ENCODE data around the gene ZMIZ1.
"Not testable (repeated sequence)": the region's sequence is repeated elsewhere in the genome, so short reads cannot be mapped to it uniquely, and the experiment has no call there.

The ZMIZ1 gene

DNA sequence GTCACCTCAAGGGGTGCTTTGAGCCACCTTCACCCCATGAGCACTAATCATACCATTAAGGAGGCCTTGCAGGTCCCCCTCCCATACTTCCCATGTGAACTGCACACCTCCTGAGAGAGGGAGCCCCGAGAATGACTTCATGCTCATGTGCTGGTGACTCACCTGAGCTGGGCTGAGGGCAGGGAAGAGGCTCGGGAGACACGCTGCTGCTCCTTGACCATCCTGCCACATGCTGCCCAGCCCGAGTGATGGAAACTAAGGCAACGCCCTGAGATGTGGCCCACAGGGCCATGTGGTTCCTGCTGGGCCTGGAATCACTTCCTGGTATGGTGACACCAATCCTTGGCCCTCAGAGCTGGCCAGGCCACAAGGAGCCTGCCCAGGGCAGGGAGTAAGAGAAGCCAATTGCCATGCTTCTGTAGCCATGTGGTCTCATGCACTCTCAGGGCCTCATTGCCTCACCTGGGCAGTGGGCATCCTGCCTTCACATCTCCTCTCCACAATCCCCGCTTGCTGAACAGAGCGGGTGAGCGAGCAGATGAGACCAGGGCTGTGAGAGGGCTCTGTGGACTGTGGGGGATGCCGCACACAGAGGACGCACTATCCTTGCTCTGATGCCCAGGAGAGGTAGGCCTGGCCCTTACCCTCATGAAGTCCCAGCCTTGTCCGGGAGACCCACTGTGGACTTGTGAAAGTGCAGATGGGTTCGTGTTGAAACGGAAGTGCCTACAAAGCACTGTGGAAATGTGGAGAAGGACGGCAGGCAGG, 260.2 kb downstream of the ZMIZ1 start:
- Histone ChIP-seq H3K27me3 (ENCODE audit: insufficient read depth, insufficient read length) (peaks cover 28% of the 10 kb centered on the region), H3K36me3 (ENCODE audit: insufficient read depth, insufficient read length, low read length) (no peaks in the 10 kb centered on the region), H3K4me1 (ENCODE audit: insufficient read depth, insufficient read length) (no peaks in the 10 kb centered on the region), H3K4me3 (ENCODE audit: insufficient read length, low read depth) (no peak overlapping the region), H3K9me3 (ENCODE audit: insufficient read depth, low read length) (no peaks in the 10 kb centered on the region), H3K9ac (ENCODE audit: insufficient read length, low read depth) (no peak overlapping the region)
- TF ChIP-seq YY1 (IDR thresholded peaks at IDR 0.05; ENCODE audit: insufficient read depth, insufficient read length): no peak
- no peak for TF ChIP-seq ZNF274 (IDR thresholded peaks at IDR 0.05; ENCODE audit: low read depth, low read length)
- no peak for TF ChIP-seq SUZ12 (IDR thresholded peaks at IDR 0.05; ENCODE audit: extremely low read depth, insufficient read depth, insufficient read length)
- DNase-seq (ENCODE audit: low read depth, low spot score): no peak

DNA sequence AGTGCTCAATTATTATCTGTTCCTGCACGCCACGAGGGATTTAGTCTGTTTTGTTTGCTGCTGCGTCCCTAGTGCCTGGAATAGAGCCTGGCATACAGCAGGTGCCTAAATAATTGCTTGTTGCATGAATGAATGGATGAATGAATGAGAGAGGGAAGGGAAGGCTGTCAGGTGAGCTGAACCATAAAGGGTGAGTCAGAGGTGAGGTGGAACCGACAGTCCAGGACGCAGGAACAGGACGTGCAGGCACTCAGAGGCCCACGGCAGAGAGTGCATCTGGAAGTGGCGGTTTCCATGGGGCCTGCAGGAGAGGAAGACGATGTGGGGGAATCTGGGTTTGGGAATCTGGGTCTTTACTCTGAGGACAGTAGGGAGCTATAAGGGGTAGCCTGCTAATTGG, 260.8 kb downstream of the ZMIZ1 start:
- peaks cover 29% of the 10 kb centered on the region for H3K27me3 ChIP-seq (ENCODE audit: insufficient read depth, insufficient read length)
- no peak overlapping the region for H3K4me3 ChIP-seq (ENCODE audit: insufficient read length, low read depth)
- no peaks in the 10 kb centered on the region for H3K36me3 ChIP-seq (ENCODE audit: insufficient read depth, insufficient read length, low read length)
- no peak for DNase-seq (ENCODE audit: low read depth, low spot score)
- H3K9ac ChIP-seq (ENCODE audit: insufficient read length, low read depth): no peak overlapping the region
- TF ChIP-seq YY1 (IDR thresholded peaks at IDR 0.05; ENCODE audit: insufficient read depth, insufficient read length) (no peak), SUZ12 (IDR thresholded peaks at IDR 0.05; ENCODE audit: extremely low read depth, insufficient read depth, insufficient read length) (no peak), ZNF274 (IDR thresholded peaks at IDR 0.05; ENCODE audit: low read depth, low read length) (no peak)
- H3K9me3 ChIP-seq (ENCODE audit: insufficient read depth, low read length): no peaks in the 10 kb centered on the region
- H3K4me1 ChIP-seq (ENCODE audit: insufficient read depth, insufficient read length): no peaks in the 10 kb centered on the region

DNA sequence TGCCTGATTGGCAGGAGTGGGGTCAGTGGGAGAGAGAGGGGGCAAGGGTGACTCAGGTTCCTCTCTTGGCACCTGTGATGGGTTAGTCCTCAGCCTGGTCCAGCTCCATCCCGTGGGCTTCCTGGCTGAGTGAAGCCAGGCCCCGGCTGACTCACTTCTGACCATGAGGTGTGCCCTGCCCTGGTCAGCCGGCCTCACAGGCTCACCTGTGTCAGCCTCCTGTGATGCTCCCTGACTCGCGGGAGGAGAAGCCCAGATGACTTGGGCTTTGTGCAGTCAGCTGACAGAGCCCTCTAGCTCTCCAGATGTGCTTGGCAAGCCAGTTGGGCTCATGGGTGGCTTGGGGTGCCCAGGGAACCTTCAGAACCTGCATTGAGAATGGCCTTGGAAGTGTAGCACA, 262.5 kb downstream of the ZMIZ1 start:
- no peak for DNase-seq (ENCODE audit: low read depth, low spot score)
- Histone ChIP-seq H3K4me1 (ENCODE audit: insufficient read depth, insufficient read length) (peaks cover 6% of the 10 kb centered on the region), H3K9me3 (ENCODE audit: insufficient read depth, low read length) (no peaks in the 10 kb centered on the region), H3K36me3 (ENCODE audit: insufficient read depth, insufficient read length, low read length) (no peaks in the 10 kb centered on the region), H3K9ac (ENCODE audit: insufficient read length, low read depth) (no peak overlapping the region), H3K27me3 (ENCODE audit: insufficient read depth, insufficient read length) (peaks cover 31% of the 10 kb centered on the region), H3K4me3 (ENCODE audit: insufficient read length, low read depth) (no peak overlapping the region)
- no peak for TF ChIP-seq SUZ12 (IDR thresholded peaks at IDR 0.05; ENCODE audit: extremely low read depth, insufficient read depth, insufficient read length)
- no peak for TF ChIP-seq ZNF274 (IDR thresholded peaks at IDR 0.05; ENCODE audit: low read depth, low read length)
- no peak for TF ChIP-seq YY1 (IDR thresholded peaks at IDR 0.05; ENCODE audit: insufficient read depth, insufficient read length)

- H3K4me1 ChIP-seq (ENCODE audit: insufficient read depth, insufficient read length): peaks cover 6% of the 10 kb centered on the region
- DNase-seq (ENCODE audit: low read depth, low spot score): no peak
- H3K4me3 ChIP-seq (ENCODE audit: insufficient read length, low read depth): no peak overlapping the region
- no peaks in the 10 kb centered on the region for H3K9me3 ChIP-seq (ENCODE audit: insufficient read depth, low read length)
- H3K27me3 ChIP-seq (ENCODE audit: insufficient read depth, insufficient read length): peaks cover 28% of the 10 kb centered on the region
- TF ChIP-seq YY1 (IDR thresholded peaks at IDR 0.05; ENCODE audit: insufficient read depth, insufficient read length) (no peak), SUZ12 (IDR thresholded peaks at IDR 0.05; ENCODE audit: extremely low read depth, insufficient read depth, insufficient read length) (no peak), ZNF274 (IDR thresholded peaks at IDR 0.05; ENCODE audit: low read depth, low read length) (no peak)
- no peaks in the 10 kb centered on the region for H3K36me3 ChIP-seq (ENCODE audit: insufficient read depth, insufficient read length, low read length)
- H3K9ac ChIP-seq (ENCODE audit: insufficient read length, low read depth): no peak overlapping the region
Measured at GRCh38 chr10:79331709-79332108, 262.9 kb downstream of the ZMIZ1 start.

- not testable (repeated sequence) for H3K4me1 ChIP-seq (ENCODE audit: insufficient read depth, insufficient read length); H3K4me3 ChIP-seq (ENCODE audit: insufficient read length, low read depth); H3K36me3 ChIP-seq (ENCODE audit: insufficient read depth, insufficient read length, low read length); H3K9ac ChIP-seq (ENCODE audit: insufficient read length, low read depth); DNase-seq (ENCODE audit: low read depth, low spot score); H3K9me3 ChIP-seq (ENCODE audit: insufficient read depth, low read length)
- H3K27me3 ChIP-seq (ENCODE audit: insufficient read depth, insufficient read length): peaks cover 20% of the 10 kb centered on the region
Measured at GRCh38 chr10:79332610-79333315, 264.0 kb downstream of the ZMIZ1 start.

DNA sequence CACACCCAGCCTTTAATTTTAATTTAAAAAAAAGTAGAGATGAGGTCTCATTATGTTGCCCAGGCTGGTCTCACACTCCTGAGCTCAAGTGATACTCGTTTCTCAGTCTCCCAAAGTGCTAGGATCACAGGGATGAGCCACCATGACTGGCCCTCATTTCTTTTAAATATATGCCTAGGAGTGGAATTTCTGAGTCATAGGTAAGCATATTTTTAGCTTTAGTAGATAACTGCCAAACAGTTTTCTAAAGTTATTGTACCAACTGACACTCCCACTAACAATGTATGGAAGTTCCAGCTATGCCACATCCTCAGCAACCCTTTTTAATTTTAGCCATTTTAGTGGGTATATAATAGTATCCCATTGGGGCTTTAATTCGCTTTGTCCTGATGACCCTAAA, 264.7 kb downstream of the ZMIZ1 start:
- peaks cover 20% of the 10 kb centered on the region for H3K27me3 ChIP-seq (ENCODE audit: insufficient read depth, insufficient read length)
- no peak for TF ChIP-seq SUZ12 (IDR thresholded peaks at IDR 0.05; ENCODE audit: extremely low read depth, insufficient read depth, insufficient read length)
- no peak for TF ChIP-seq ZNF274 (IDR thresholded peaks at IDR 0.05; ENCODE audit: low read depth, low read length)
- no peak for TF ChIP-seq YY1 (IDR thresholded peaks at IDR 0.05; ENCODE audit: insufficient read depth, insufficient read length)
- peaks cover 8% of the 10 kb centered on the region; the same call in 1 of the 2 replicates for H3K9me3 ChIP-seq (ENCODE audit: insufficient read depth, low read length)
- peaks cover 6% of the 10 kb centered on the region for H3K4me1 ChIP-seq (ENCODE audit: insufficient read depth, insufficient read length)
- DNase-seq (ENCODE audit: low read depth, low spot score): no peak
- H3K9ac ChIP-seq (ENCODE audit: insufficient read length, low read depth): no peak overlapping the region
- no peak overlapping the region for H3K4me3 ChIP-seq (ENCODE audit: insufficient read length, low read depth)
- H3K36me3 ChIP-seq (ENCODE audit: insufficient read depth, insufficient read length, low read length): no peaks in the 10 kb centered on the region

DNA sequence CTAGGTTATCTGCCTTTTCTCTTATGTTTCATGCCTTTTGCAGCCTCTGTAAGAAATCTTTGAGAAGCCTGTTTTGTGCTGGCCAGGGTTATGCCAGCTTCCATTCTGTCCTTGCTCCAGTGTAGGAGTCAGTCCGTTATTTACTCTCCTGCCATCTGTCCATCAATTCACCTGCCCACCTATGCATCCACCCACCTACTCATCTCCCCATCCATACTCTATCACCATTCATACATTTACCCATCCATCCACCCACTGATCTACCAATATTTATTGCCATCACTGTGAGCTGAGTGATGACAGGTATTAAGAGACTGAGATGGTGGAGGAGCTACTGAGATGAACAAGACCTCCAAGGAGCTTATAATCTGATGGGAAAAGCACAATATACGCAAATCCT, 265.8 kb downstream of the ZMIZ1 start:
- H3K9ac ChIP-seq (ENCODE audit: insufficient read length, low read depth): no peak overlapping the region
- DNase-seq (ENCODE audit: low read depth, low spot score): no peak

More for the DNA sequence above, 265.8 kb downstream of the ZMIZ1 start:
- H3K36me3 ChIP-seq (ENCODE audit: insufficient read depth, insufficient read length, low read length): no peaks in the 10 kb centered on the region
- peaks cover 22% of the 10 kb centered on the region for H3K27me3 ChIP-seq (ENCODE audit: insufficient read depth, insufficient read length)
- TF ChIP-seq ZNF274 (IDR thresholded peaks at IDR 0.05; ENCODE audit: low read depth, low read length) (no peak), YY1 (IDR thresholded peaks at IDR 0.05; ENCODE audit: insufficient read depth, insufficient read length) (no peak), SUZ12 (IDR thresholded peaks at IDR 0.05; ENCODE audit: extremely low read depth, insufficient read depth, insufficient read length) (no peak)
- H3K4me3 ChIP-seq (ENCODE audit: insufficient read length, low read depth): no peak overlapping the region
- H3K4me1 ChIP-seq (ENCODE audit: insufficient read depth, insufficient read length): peaks cover 6% of the 10 kb centered on the region
- peaks cover 8% of the 10 kb centered on the region; the same call in 1 of the 2 replicates for H3K9me3 ChIP-seq (ENCODE audit: insufficient read depth, low read length)

Data from NT2/D1 (cell line).